Osteocyte (in vitro differentiated cells): Measurements from ENCODE around the gene FUZ. TPM values are rescaled to one million over a fixed set of nuclear protein-coding genes. Genes with fewer than 3 reads are reported as not detected.

Experiments used
- DNase-seq: peaks from one replicate; pipeline ENCODE4 v3.0.0; 2021; ENCODE audit warnings: mixed read lengths; ENCODE audit not compliant: unreplicated experiment; ENCODE audit errors: extremely low spot score
- H3K27ac Mint-ChIP-seq: one replicate; pipeline ENCODE4 v1.8.0; 2021; ENCODE audit warnings: mild to moderate bottlenecking, mixed read lengths; ENCODE audit not compliant: unreplicated experiment
- H3K27me3 Mint-ChIP-seq: one replicate; pipeline ENCODE4 v1.8.0; 2021; ENCODE audit warnings: mixed read lengths; ENCODE audit not compliant: unreplicated experiment
- H3K36me3 Mint-ChIP-seq: one replicate; pipeline ENCODE4 v1.8.0; 2021; ENCODE audit warnings: mixed read lengths; ENCODE audit not compliant: unreplicated experiment
- H3K4me1 Mint-ChIP-seq: one replicate; pipeline ENCODE4 v1.8.0; 2021; ENCODE audit warnings: mixed read lengths; ENCODE audit not compliant: unreplicated experiment
- H3K4me3 Mint-ChIP-seq: one replicate; pipeline ENCODE4 v1.8.0; 2021; ENCODE audit warnings: mild to moderate bottlenecking, moderate library complexity, mixed read lengths; ENCODE audit not compliant: unreplicated experiment
- H3K9me3 Mint-ChIP-seq: one replicate; pipeline ENCODE4 v1.8.0; 2021; ENCODE audit warnings: mixed read lengths; ENCODE audit not compliant: unreplicated experiment
- total RNA-seq: library from RNA; stranded (reverse); gene quantifications from 2 replicates; pipeline ENCODE4 v1.2.1, GENCODE V29; 2021
- TF ChIP-seq, protein P1 (sequence below): fragments of 200-600 bp; sonication (generic); IDR thresholded peaks from 2 replicates; pipeline ENCODE4 v1.5.0; 2021; ENCODE audit warnings: antibody characterized with exemption, mild to moderate bottlenecking, moderate library complexity

Gene FUZ
- total RNA-seq, 1 donor from 2014 or later, result 24.4 TPM

DNA sequence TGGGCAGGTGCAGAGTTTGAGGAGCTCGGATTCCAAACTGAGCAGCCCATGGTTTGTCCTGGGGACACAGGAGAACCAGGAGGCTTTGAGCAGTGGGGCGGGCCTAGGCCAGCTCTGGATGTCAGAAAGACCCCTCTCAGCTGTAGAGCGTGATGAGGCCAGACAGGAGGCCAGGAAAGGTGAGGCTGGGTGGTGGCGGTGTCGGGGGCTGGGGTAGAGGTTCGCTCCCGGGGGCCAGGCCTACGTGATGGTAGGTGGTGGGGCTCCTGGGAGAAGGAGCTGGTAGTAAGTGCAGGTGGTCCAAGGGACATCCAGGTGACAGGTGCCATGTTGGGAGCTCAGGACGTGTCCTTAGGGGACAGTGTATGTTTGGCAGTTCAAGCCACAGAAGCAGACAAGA, 24.3 kb upstream of the FUZ start:
- no peaks in the 10 kb centered on the region for H3K4me1 Mint-ChIP-seq
- TF ChIP-seq, protein P1, sequence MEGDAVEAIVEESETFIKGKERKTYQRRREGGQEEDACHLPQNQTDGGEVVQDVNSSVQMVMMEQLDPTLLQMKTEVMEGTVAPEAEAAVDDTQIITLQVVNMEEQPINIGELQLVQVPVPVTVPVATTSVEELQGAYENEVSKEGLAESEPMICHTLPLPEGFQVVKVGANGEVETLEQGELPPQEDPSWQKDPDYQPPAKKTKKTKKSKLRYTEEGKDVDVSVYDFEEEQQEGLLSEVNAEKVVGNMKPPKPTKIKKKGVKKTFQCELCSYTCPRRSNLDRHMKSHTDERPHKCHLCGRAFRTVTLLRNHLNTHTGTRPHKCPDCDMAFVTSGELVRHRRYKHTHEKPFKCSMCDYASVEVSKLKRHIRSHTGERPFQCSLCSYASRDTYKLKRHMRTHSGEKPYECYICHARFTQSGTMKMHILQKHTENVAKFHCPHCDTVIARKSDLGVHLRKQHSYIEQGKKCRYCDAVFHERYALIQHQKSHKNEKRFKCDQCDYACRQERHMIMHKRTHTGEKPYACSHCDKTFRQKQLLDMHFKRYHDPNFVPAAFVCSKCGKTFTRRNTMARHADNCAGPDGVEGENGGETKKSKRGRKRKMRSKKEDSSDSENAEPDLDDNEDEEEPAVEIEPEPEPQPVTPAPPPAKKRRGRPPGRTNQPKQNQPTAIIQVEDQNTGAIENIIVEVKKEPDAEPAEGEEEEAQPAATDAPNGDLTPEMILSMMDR, result no peak
- no peaks in the 10 kb centered on the region for H3K27me3 Mint-ChIP-seq
- H3K36me3 Mint-ChIP-seq, result peaks cover 50% of the 10 kb centered on the region
- H3K9me3 Mint-ChIP-seq, result no peaks in the 10 kb centered on the region
- H3K4me3 Mint-ChIP-seq, result no peak overlapping the region
- no peak for DNase-seq
- no peak overlapping the region for H3K27ac Mint-ChIP-seq

DNA sequence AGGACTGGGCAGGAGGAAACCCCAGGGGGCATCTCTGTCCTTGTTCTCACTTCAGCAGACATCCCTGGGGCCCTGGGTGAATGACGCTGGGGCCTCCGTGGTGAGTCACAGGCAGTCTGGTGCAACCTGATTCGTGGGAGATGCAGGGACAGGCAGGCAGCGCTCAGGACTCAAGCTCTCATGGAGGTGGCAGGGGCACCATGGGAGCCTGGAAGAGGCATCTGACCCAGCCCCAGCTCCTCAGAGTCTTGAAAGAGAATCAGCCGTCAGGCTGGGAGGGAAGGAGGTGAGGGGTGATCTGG, 23.9 kb upstream of the FUZ start:
- no peak overlapping the region for H3K4me3 Mint-ChIP-seq
- no peaks in the 10 kb centered on the region for H3K9me3 Mint-ChIP-seq
- H3K36me3 Mint-ChIP-seq, result peaks cover 51% of the 10 kb centered on the region

DNA sequence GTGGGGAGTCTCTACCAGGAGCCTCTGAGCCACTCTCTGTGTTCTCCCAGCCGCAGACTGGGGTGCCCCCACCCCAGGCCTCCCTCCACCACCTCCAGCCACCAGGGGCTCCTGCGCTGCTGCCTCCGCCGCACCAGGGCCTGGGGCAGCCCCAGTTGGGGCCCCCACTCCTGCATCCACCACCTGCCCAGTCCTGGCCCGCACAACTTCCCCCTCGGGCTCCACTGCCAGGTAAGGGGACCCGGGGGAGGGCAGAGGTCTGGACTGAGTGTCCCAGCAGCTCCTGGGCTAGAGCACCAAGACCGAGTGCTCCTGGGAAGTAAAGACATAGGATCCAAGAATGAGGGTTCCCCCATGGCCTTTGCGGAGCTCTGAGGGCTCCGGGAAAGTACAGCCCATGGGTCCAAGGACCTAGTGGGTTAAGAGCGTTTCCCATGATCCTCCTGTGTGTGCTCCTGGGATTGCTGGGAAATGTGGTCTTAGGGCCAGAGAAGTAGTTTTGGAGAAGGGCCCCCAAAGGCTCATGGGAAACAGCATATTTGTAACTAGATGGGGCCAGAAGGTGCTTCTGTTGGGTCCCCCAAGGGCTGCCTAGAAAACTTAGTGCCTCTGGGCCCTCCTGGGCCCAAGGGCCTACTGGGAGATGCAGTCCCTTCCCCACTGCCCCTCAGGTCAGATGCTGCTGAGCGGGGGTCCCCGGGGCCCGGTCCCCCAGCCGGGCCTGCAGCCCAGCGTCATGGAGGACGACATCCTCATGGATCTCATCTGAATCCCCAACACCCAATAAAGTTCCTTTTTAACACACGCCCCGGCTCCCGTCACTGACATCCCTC, 23.3 kb upstream of the FUZ start:
- Mint-ChIP-seq H3K27me3 (no peaks in the 10 kb centered on the region), H3K27ac (no peak overlapping the region), H3K9me3 (no peaks in the 10 kb centered on the region), H3K4me3 (no peak overlapping the region), H3K4me1 (no peaks in the 10 kb centered on the region), H3K36me3 (peaks cover 51% of the 10 kb centered on the region)
- TF ChIP-seq, protein P1, result no peak
- no peak for DNase-seq

More for the DNA sequence above, 23.9 kb upstream of the FUZ start:
- DNase-seq, result no peak
- Mint-ChIP-seq H3K4me1 (no peaks in the 10 kb centered on the region), H3K27me3 (no peaks in the 10 kb centered on the region), H3K27ac (no peak overlapping the region)
- TF ChIP-seq, protein P1, result no peak

DNA sequence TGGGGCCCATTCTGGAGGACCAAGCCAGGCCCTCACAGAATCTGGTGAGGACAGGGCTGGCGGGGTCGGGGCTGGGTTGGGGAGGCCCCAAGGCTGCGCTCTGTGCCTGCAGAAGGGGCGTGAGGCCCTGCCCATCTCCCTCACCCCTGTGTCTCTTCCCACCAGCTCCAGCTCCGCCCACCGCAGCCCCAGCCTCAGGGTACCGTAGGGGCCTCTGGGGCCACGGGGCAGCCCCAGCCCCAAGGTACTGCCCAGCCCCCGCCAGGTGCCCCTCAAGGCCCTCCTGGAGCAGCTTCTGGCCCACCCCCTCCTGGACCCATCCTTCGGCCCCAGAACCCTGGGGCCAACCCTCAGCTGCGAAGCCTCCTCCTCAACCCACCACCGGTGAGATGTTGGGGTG, 22.5 kb upstream of the FUZ start:
- Mint-ChIP-seq H3K27me3 (no peaks in the 10 kb centered on the region), H3K4me1 (no peaks in the 10 kb centered on the region), H3K4me3 (no peak overlapping the region), H3K36me3 (peaks cover 49% of the 10 kb centered on the region), H3K27ac (no peak overlapping the region), H3K9me3 (no peaks in the 10 kb centered on the region)
- no peak for DNase-seq
- TF ChIP-seq, protein P1, result no peak

DNA sequence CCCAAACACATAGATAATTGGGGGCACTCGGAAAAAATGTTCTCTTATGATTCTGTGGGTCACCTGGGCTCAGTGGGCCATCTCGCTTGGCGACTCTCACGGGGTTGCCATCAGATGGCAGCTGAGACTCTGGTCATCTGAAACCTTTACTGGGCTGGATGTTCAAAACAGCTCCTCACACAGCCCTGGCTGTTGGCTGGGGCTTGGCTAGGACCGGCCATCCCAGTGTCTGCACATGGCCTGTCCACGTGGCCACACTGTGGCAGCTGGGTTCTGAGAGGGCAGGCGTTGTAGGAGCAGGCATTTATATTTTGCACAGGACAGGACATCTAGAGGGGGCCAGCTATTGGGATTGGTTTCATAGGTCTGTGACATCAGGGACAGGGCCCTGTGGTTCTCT, 20.5 kb upstream of the FUZ start:
- Mint-ChIP-seq H3K4me1 (no peaks in the 10 kb centered on the region), H3K4me3 (no peak overlapping the region), H3K27me3 (no peaks in the 10 kb centered on the region), H3K36me3 (peaks cover 33% of the 10 kb centered on the region), H3K27ac (no peak overlapping the region), H3K9me3 (no peaks in the 10 kb centered on the region)
- TF ChIP-seq, protein P1, result no peak
- DNase-seq, result no peak
